HepG2 (cell line): ENCODE results near the gene NAP1L1. TPM values are rescaled to one million over a fixed set of nuclear protein-coding genes. Genes with fewer than 3 reads are reported as not detected.

ENCODE experiments used
- DNMT3B ChIP-seq: conservative IDR thresholded peaks from 2 replicates; pipeline ENCODE4 v1.6.1; 2016; ENCODE audit warnings: missing biosample characterization, control low read depth
- GTF3A ChIP-seq: sonication (generic); formaldehyde crosslinking; conservative IDR thresholded peaks from 2 replicates; pipeline ENCODE4 v1.4.0; 2020; ENCODE audit warnings: mild to moderate bottlenecking, missing genetic modification reagents
- KLF9 ChIP-seq: IDR thresholded peaks from 2 replicates; pipeline ENCODE4 v1.6.1; 2016; ENCODE audit warnings: low read depth
- MTF2 ChIP-seq: sonication (generic); formaldehyde crosslinking; IDR thresholded peaks from 2 replicates; pipeline ENCODE4 v1.5.0; 2020; ENCODE audit warnings: missing genetic modification reagents, borderline replicate concordance
- NFIC ChIP-seq: IDR thresholded peaks from 2 replicates; pipeline ENCODE4 v1.6.1; 2012; ENCODE audit warnings: mild to moderate bottlenecking, low read length, inconsistent platforms
- POLR2A ChIP-seq, 2 experiments: IDR thresholded peaks; 2 replicates each; pipeline ENCODE4 v1.6.1; 2011; ENCODE audit warnings: low read depth in 2 of 2, low read length in 2 of 2, mild to moderate bottlenecking in 1 of 2, moderate library complexity in 1 of 2; ENCODE audit not compliant: insufficient read depth in 1 of 2
- REPIN1 ChIP-seq: sonication (generic); formaldehyde crosslinking; IDR thresholded peaks from 2 replicates; pipeline ENCODE4 v1.8.0; 2022; ENCODE audit warnings: missing genetic modification reagents, low read depth, mild to moderate bottlenecking, borderline replicate concordance
- STAG1 ChIP-seq: sonication (generic); formaldehyde crosslinking; IDR thresholded peaks from 2 replicates; pipeline ENCODE4 v1.4.0; 2020; ENCODE audit warnings: missing genetic modification reagents
- THAP9 ChIP-seq: sonication (generic); formaldehyde crosslinking; IDR thresholded peaks from 2 replicates; pipeline ENCODE4; 2020; ENCODE audit warnings: missing genetic modification reagents, mild to moderate bottlenecking, borderline replicate concordance
- ZFP1 ChIP-seq: IDR thresholded peaks from 2 replicates; pipeline ENCODE4 v1.6.1; 2016
- ZFP36 ChIP-seq: fragments of 150-350 bp; IDR thresholded peaks from 2 replicates; pipeline ENCODE4 v1.6.1; 2018; ENCODE audit warnings: borderline replicate concordance, low read length, low read depth; ENCODE audit not compliant: partially characterized antibody
- ZFP82 ChIP-seq: sonication (generic); formaldehyde crosslinking; IDR thresholded peaks from 2 replicates; pipeline ENCODE4 v1.5.1; 2020; ENCODE audit warnings: mild to moderate bottlenecking, missing genetic modification reagents, borderline replicate concordance
- ZFP90 ChIP-seq: sonication (generic); formaldehyde crosslinking; IDR thresholded peaks from 2 replicates; pipeline ENCODE4 v1.8.0; 2022; ENCODE audit warnings: missing genetic modification reagents, mild to moderate bottlenecking, inconsistent platforms, borderline replicate concordance
- ZNF180 ChIP-seq: sonication (generic); formaldehyde crosslinking; IDR thresholded peaks from 2 replicates; pipeline ENCODE4 v1.4.0; 2020; ENCODE audit warnings: low read depth, missing genetic modification reagents, borderline replicate concordance
- ZNF232 ChIP-seq: sonication (generic); formaldehyde crosslinking; IDR thresholded peaks from 2 replicates; pipeline ENCODE4 v1.4.0; 2020; ENCODE audit warnings: missing genetic modification reagents, borderline replicate concordance
- ZNF282 ChIP-seq: fragments of 450-650 bp; IDR thresholded peaks from 2 replicates; pipeline ENCODE4 v1.6.1; 2018; ENCODE audit not compliant: partially characterized antibody
- ZNF446 ChIP-seq: sonication (generic); formaldehyde crosslinking; IDR thresholded peaks from 2 replicates; pipeline ENCODE4 v1.5.0; 2020; ENCODE audit warnings: mild to moderate bottlenecking, missing genetic modification reagents
- ZNF460 ChIP-seq: sonication (generic); formaldehyde crosslinking; IDR thresholded peaks from 2 replicates; pipeline ENCODE4 v1.5.1; 2020; ENCODE audit warnings: missing genetic modification reagents, mild to moderate bottlenecking, borderline replicate concordance
- ZNF562 ChIP-seq: sonication (generic); formaldehyde crosslinking; IDR thresholded peaks from 2 replicates; pipeline ENCODE4 v1.8.0; 2022; ENCODE audit warnings: missing genetic modification reagents, borderline replicate concordance
- polyA plus RNA-seq, 8 experiments: library from polyadenylated mRNA; depleted of rRNA in 3 of 8; stranded (reverse) in 7 of 8; unstranded in 1 of 8; fragments of >200 nt; fragmentation: Illumina TruSeq in 4 of 8; extraction: Trizol in 4 of 8; gene quantifications; 2 replicates each; pipeline versions ENCODE4 v1.2.1 to v1.2.3, GENCODE V29; 2011 to 2016; ENCODE audit warnings: low read depth in 4 of 8, missing spikeins in 1 of 8, mixed read lengths in 1 of 8; ENCODE audit not compliant: insufficient read depth in 1 of 8
- total RNA-seq, 5 experiments: library from RNA; depleted of rRNA; stranded (reverse); fragments of >200 nt; fragmentation: Illumina TruSeq; extraction: Trizol; gene quantifications; 2 replicates each; pipeline ENCODE4 v1.2.3, GENCODE V29; 2016; ENCODE audit warnings: low read depth in 1 of 5
- TF ChIP-seq, protein P1 (sequence below): IDR thresholded peaks from 2 replicates; pipeline ENCODE4 v1.6.1; 2016; ENCODE audit warnings: low read depth, control low read depth
- TF ChIP-seq, protein P2 (sequence below): sonication (generic); formaldehyde crosslinking; IDR thresholded peaks from 2 replicates; pipeline ENCODE4 v1.4.0; 2020; ENCODE audit warnings: mild to moderate bottlenecking, missing genetic modification reagents

NAP1L1 gene
- total and polyA plus RNA-seq, 2 of the 13 experiments (the other 11 are each of a cell fraction or from before 2014, with no cell fraction given) = 207 to 309 TPM

DNA sequence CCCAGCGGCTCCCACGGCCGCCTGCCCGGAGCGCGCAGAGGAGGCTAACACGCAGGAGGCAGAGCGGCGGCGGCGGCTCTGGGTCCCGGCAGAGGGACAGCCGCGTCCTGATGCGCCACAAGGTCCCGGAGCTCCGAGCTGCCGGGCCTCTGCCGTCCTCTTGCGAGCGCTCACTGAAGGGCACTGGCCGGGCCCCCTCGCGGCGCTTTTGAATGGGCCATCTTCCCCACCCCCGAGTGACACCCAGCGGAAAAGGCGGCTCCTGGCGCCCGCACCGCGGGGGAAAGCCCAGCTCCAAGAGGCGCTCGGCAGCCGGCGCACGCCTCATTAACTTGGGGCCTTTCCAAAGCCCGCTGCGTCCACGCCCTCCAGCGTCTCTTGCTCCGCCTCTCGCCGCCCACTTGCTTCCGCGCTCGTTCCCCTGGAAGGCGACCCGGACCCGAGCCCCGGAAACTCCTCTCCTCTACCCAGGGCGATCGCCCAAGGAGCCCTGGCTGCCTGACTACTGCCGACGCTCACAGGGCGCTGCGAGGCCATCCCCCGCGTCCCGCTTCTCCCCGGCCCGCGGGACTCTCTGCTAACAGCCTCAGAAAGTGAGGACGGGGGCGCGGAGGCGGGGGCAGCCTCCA lies 53.0 kb downstream of the NAP1L1 start, which contains the start of gene PHLDA1 (continued):
- TF ChIP-seq DNMT3B (peak; percentile 76), ZNF460 (no peak), ZNF180 (CRISPR knock-in tag) (0 out of 2 replicates have a peak, but pooled peaks have one; percentile 70), POLR2A (IDR thresholded peaks at IDR 0.05; ENCODE audit: insufficient read depth in 1 of 2, low read depth in 2 of 2, low read length in 2 of 2) (peak; percentile 95), STAG1 (peak; percentile 70), ZFP36 (no peak), KLF9 (CRISPR knock-in tag) (peak; percentile 77; the same call in 1 of the 2 replicates), ZFP1 (CRISPR knock-in tag) (peak; percentile 77; the same call in 1 of the 2 replicates), ZNF282 (no peak), ZNF562 (CRISPR knock-in tag) (no peak), NFIC (0 out of 2 replicates have a peak, but pooled peaks have one; percentile 8), ZFP82 (CRISPR knock-in tag) (peak; percentile 37; the same call in 1 of the 2 replicates), ZFP90 (peak; percentile 85), ZNF446 (no peak; the same call in 1 of the 2 replicates), ZNF232 (CRISPR knock-in tag) (peak; percentile 79; the same call in 1 of the 2 replicates), THAP9 (CRISPR knock-in tag) (peak; percentile 40; the same call in 1 of the 2 replicates), REPIN1 (CRISPR knock-in tag) (peak; percentile 83), MTF2 (CRISPR knock-in tag) (peak; percentile 78; the same call in 1 of the 2 replicates), GTF3A (CRISPR knock-in tag) (no peak)
- TF ChIP-seq, protein P1, sequence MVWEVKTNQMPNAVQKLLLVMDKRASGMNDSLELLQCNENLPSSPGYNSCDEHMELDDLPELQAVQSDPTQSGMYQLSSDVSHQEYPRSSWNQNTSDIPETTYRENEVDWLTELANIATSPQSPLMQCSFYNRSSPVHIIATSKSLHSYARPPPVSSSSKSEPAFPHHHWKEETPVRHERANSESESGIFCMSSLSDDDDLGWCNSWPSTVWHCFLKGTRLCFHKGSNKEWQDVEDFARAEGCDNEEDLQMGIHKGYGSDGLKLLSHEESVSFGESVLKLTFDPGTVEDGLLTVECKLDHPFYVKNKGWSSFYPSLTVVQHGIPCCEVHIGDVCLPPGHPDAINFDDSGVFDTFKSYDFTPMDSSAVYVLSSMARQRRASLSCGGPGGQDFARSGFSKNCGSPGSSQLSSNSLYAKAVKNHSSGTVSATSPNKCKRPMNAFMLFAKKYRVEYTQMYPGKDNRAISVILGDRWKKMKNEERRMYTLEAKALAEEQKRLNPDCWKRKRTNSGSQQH = 0 out of 2 replicates have a peak, but pooled peaks have one; percentile 24
- TF ChIP-seq, protein P2, sequence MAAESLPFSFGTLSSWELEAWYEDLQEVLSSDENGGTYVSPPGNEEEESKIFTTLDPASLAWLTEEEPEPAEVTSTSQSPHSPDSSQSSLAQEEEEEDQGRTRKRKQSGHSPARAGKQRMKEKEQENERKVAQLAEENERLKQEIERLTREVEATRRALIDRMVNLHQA (CRISPR knock-in tag) = no peak
